HAP-1 (cell line): ENCODE data around the gene NOVA1.

Experiments used
- DNase-seq, 2 experiments: peaks; one replicate each; pipeline ENCODE4 v3.0.0-alpha.2; 2016 to 2020; ENCODE audit warnings: low spot score in 2 of 2
- H3K27me3 ChIP-seq: fragments of 250-450 bp; sonication (Bioruptor Pico); 2 replicates; pipeline ENCODE4 v1.5.1; 2020; ENCODE audit warnings: low read depth, mild to moderate bottlenecking, moderate library complexity
- H3K36me3 ChIP-seq: fragments of 250-450 bp; sonication (Bioruptor Pico); replicated peaks from 2 replicates; pipeline ENCODE4 v1.5.1; 2020; ENCODE audit warnings: mild to moderate bottlenecking
- H3K4me1 ChIP-seq: fragments of 250-450 bp; sonication (Bioruptor Pico); 2 replicates; pipeline ENCODE4 v1.5.1; 2020; ENCODE audit warnings: mild to moderate bottlenecking
- H3K4me3 ChIP-seq: fragments of 250-450 bp; sonication (Bioruptor Pico); 2 replicates; pipeline ENCODE4 v1.5.1; 2020; ENCODE audit warnings: mild to moderate bottlenecking, moderate library complexity
- H3K9me3 ChIP-seq: fragments of 250-450 bp; sonication (Bioruptor Pico); 2 replicates; pipeline ENCODE4 v1.5.1; 2020; ENCODE audit warnings: mild to moderate bottlenecking, moderate library complexity
- in situ Hi-C: fragments of 300-500 bp; cut with MboI; formaldehyde crosslinking; loops from 3 replicates; pipeline ENCODE4 v1.14.3; 2020; ENCODE audit warnings: low sequenced_read_pairs, inconsistent platforms, mixed read lengths

NOVA1 gene

DNA sequence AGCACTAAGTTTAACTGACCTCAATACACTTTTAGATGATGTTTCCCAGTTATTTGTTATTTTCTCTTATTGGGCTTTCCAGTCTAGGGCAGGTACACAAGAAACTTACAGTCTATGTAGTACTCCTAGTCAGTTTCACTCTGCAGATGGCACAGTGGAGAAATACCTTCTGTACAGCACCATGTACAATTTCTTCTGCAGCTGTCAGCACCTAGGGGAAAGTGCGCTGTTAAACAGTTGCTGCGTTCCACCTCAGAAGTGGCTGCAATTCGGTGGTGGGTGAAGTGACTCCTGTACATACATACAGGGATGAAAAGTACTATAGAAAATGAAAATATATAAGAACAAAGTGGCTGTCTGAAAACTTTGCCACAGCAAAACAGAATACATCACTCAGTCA lies 48.3 kb downstream of the NOVA1 start:
- no peaks in the 10 kb centered on the region; the same call in 1 of the 2 replicates for H3K36me3 ChIP-seq
- no peaks in the 10 kb centered on the region for H3K27me3 ChIP-seq
- no peaks in the 10 kb centered on the region; the same call in 1 of the 2 replicates for H3K4me1 ChIP-seq
- DNase-seq = no peak
- no peaks in the 10 kb centered on the region for H3K9me3 ChIP-seq
- in situ Hi-C loops = no loop called here
- H3K4me3 ChIP-seq = no peak overlapping the region

DNA sequence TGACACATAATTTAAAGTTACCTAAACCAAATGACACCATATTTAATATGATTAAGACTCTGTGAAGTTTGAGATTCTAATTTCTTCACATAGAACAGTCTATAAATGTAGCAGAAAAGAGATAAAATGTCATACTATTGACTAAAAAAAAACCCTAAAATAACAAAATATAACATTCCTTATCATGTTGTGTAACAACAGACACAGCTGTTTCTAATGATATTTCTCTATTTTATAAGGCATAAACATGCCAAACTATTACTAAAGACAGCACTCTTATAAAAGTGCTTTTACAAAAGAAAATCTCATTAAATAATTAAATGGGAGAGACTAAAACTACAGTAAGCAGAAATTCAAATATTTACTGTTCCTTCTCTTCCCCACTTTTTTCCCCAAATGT lies 49.4 kb downstream of the NOVA1 start:
- Histone ChIP-seq H3K27me3 (no peaks in the 10 kb centered on the region), H3K36me3 (no peaks in the 10 kb centered on the region; the same call in 1 of the 2 replicates), H3K4me1 (no peaks in the 10 kb centered on the region), H3K4me3 (no peak overlapping the region), H3K9me3 (no peaks in the 10 kb centered on the region)
- in situ Hi-C loops = no loop called here
- DNase-seq = no peak

DNA sequence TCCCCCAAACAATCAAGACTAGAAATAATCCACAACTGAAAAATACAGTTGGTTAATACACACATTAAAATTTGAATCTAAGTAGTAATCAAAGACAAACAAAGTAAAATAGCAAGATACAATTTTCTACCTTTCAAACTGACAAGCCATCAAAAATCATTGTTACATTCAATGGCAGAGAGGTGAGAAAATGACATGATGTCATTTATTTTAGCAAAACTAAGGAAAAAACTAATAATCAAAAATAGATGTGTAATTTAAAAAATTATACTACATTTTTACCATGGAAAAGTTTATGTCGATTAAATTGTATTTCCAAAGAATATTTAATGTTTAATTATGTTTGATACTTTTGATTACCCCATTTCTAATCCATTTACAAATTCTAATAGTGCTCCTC lies 59.7 kb downstream of the NOVA1 start:
- H3K4me1 ChIP-seq = peaks cover 7% of the 10 kb centered on the region
- DNase-seq = no peak
- H3K4me3 ChIP-seq = no peak overlapping the region
- no peaks in the 10 kb centered on the region for H3K36me3 ChIP-seq
- H3K27me3 ChIP-seq = no peaks in the 10 kb centered on the region
- in situ Hi-C loops = no loop called here
- H3K9me3 ChIP-seq = no peaks in the 10 kb centered on the region

DNA sequence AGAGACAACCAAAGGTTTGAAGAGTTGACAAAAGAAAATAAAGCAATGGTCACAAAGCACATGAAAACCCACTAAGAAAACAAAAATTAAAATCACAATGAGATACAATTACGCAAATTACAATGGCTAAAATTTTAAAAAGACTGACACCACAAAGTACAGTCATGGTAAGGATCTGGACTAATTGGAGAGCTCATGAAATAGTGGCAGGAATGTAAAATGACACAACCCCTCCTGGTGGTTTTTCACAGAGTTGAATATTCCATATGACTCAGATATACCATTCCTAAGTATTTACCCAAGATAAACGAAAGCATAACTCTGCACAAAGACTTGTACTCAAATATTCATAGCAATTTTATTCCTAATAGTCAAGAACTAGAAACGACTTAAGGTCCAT lies 65.9 kb downstream of the NOVA1 start:
- no peaks in the 10 kb centered on the region for H3K27me3 ChIP-seq
- DNase-seq = peak; percentile 18 to 66

DNA sequence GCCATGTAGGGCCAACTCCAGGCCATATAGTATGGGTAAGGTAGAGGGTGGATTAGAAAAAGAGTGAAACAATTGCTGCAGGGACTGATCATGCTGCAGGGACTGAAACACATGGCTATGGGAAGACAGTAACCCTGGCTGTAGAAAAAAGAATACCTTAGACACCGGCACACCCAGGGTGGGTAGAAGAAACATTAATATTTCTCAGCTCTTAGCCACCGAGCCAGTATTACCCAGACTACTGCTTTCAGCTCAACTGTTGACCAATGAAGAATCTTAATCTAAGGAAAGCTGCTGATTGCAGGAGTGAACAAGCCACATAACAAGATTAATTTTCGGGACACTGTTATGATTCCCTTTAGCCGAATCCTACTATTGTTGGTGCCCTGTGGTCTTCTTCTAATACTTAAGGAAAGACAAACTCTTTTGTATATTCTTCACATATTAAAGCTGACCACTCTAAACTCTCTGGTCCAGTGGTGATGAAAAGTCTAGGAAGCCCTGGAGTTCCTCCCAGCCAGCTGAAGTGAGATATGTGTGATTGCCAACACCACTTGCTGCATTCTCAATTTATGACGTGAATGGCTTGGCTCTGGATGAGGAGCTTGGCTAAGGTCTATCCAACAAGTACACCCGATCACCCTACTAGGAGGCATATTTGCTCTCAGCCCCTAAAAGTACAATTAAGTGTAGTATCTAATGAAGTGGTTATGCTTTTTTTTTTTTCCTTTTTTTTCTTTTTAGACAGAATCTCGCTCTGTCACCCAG lies 69.2 kb downstream of the NOVA1 start:
- Histone ChIP-seq H3K4me3 (no peak overlapping the region), H3K9me3 (no peaks in the 10 kb centered on the region), H3K4me1 (peaks cover 28% of the 10 kb centered on the region), H3K27me3 (no peaks in the 10 kb centered on the region), H3K36me3 (no peaks in the 10 kb centered on the region)
- DNase-seq = no peak
- in situ Hi-C loops = no loop called here

More for the DNA sequence above, 65.9 kb downstream of the NOVA1 start:
- Histone ChIP-seq H3K36me3 (no peaks in the 10 kb centered on the region), H3K4me3 (no peak overlapping the region), H3K4me1 (peaks cover 25% of the 10 kb centered on the region), H3K9me3 (no peaks in the 10 kb centered on the region)
- in situ Hi-C loops = no loop called here

DNA sequence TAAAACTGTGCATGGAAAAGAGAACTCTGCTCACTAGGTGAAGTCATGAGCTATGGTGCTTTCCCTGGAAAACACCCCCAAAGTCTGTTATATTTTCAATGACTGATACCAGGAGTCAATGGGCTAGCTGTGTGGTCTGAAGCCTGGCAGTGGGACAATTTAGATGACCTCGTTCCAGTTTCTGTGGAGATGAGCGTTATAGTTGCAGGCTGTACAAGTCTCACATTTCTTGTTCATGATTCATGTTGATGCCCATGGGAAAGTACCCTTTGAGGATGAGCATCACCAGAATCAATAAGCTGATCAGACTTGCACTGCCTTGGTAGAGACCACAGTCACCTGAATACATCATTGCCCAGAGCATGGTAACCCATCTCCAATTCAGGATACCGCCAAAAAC lies 70.7 kb downstream of the NOVA1 start:
- Histone ChIP-seq H3K9me3 (no peaks in the 10 kb centered on the region), H3K27me3 (no peaks in the 10 kb centered on the region), H3K4me3 (no peak overlapping the region), H3K36me3 (no peaks in the 10 kb centered on the region), H3K4me1 (peaks cover 13% of the 10 kb centered on the region)
- in situ Hi-C loops = no loop called here
- no peak for DNase-seq

DNA sequence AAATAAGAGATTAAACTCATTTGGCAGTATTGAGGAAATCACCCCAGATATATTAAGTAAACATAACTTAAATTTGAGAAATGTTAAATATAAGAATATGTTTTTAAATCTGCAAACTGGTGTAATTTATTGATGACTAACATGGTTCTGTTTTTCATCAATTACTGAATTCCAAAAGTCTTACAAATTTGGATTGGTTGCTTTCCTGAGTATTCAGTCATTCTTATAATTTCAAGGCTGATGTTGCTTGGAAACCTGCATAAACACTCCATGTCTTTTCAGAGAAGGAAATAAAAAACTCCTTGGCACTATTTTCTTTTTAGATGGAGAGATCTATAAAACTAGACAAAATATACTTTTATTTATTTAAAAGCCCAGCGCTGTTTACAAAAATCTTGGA lies 71.7 kb downstream of the NOVA1 start:
- peaks cover 5% of the 10 kb centered on the region; the same call in 1 of the 2 replicates for H3K4me1 ChIP-seq
- H3K4me3 ChIP-seq = no peak overlapping the region
- in situ Hi-C loops = no loop called here
- no peaks in the 10 kb centered on the region for H3K27me3 ChIP-seq
- H3K36me3 ChIP-seq = no peaks in the 10 kb centered on the region
- no peak for DNase-seq
- H3K9me3 ChIP-seq = no peaks in the 10 kb centered on the region

DNA sequence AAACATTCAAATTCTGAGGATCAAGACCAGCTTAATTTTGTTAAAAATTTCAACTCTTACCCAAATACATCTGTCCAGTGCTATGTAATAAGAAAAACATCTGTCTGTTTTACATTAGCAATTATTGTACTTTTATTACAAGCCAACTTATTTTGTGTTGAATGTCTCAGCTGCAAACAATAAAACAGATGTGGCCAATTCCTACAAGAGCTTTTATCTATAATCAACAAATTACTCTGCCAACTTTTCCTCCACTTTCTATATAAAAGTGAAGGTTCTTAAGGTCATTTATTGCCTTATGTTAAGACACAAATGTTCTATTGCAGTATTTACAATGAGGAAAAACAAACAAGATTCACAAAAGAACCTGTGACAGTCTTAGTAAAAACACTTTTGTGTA lies 72.7 kb downstream of the NOVA1 start:
- Histone ChIP-seq H3K4me1 (peaks cover 5% of the 10 kb centered on the region; the same call in 1 of the 2 replicates), H3K9me3 (no peaks in the 10 kb centered on the region), H3K36me3 (no peaks in the 10 kb centered on the region), H3K4me3 (no peak overlapping the region), H3K27me3 (no peaks in the 10 kb centered on the region)
- in situ Hi-C loops = no loop called here
- no peak for DNase-seq

DNA sequence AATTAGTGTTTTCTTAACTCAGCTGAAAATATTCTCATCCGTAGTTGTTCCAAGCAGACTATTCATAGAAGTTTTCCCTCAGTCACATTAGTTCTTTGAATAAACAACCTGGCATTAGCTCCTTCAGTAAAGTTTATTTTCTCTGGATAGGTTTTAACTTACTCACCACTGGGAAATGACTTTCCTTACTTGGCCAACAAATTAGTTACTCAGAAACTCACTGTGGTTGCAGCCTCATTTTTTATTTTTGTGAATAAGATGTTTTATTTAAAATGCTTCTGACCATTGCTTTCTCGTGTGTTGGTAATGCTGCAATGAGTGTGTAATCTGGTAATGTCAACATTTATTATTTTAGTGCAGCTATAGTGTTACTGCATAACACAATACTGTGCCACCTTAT lies 74.9 kb downstream of the NOVA1 start:
- DNase-seq = no peak
- H3K4me1 ChIP-seq = peaks cover 5% of the 10 kb centered on the region; the same call in 1 of the 2 replicates
- no peaks in the 10 kb centered on the region for H3K36me3 ChIP-seq
- no peaks in the 10 kb centered on the region for H3K9me3 ChIP-seq
- H3K4me3 ChIP-seq = no peak overlapping the region
- no peaks in the 10 kb centered on the region for H3K27me3 ChIP-seq
- in situ Hi-C loops = no loop called here

DNA sequence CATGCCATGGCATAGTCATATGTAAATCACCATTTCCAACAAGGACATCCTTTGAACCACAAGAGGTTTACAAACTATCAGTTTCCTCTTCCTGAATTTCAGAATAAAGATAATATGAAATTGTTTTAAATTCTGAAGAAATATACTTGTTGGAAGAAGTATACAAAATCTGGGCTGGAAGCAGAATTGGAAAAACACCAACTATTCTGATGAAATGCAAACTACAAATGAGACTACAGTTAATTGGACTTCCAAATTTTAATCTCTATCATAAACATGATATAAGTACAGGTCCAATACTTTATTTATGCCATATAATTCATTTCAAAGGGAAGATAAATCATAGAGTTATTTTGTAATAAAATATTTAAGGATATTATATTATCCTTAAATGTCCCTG lies 80.1 kb downstream of the NOVA1 start:
- H3K36me3 ChIP-seq = no peaks in the 10 kb centered on the region
- H3K4me1 ChIP-seq = peaks cover 5% of the 10 kb centered on the region
- no peaks in the 10 kb centered on the region for H3K27me3 ChIP-seq
- in situ Hi-C loops = no loop called here
- H3K9me3 ChIP-seq = no peaks in the 10 kb centered on the region
- H3K4me3 ChIP-seq = no peak overlapping the region
- no peak for DNase-seq

DNA sequence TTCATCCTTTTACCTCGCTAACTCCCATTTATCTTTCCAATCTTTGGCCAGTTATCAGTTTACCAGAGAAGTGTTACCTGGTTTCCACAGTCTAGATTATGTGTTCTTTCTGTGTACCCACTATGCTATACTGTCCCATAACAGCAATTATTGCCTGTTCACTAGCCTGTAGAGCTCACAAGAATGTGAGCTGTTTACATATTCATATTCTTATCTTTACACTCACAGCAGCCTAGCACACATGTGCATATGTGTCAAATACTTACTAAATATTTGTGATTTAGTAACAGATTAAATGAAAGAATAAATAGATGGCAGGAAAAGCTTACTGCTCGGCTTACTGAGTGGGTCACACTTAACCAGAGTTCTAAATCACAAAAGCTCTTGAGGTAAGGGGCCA lies 97.8 kb downstream of the NOVA1 start:
- Histone ChIP-seq H3K27me3 (no peaks in the 10 kb centered on the region), H3K36me3 (no peaks in the 10 kb centered on the region), H3K4me3 (no peak overlapping the region), H3K4me1 (no peaks in the 10 kb centered on the region), H3K9me3 (no peaks in the 10 kb centered on the region)
- no peak for DNase-seq
- in situ Hi-C loops = no loop called here

DNA sequence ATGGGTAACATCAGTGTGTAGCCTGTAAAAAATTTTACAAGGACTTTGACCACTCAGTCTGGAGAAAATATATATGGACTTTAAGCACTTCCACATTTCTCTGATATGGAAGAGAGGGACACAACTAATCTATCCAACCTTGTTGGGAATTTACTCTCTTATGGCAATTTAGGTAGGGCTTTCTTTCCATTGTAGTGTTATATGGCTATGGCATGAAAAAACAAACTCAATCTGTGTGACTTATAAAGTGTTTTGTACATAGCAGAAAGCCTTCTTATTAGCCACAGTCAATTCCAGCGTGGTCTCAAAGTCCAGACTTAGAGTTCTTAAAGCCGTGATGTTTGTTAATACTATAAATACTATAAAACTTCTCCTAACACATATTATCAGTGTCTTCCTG lies 98.3 kb downstream of the NOVA1 start:
- in situ Hi-C loops = no loop called here
- Histone ChIP-seq H3K36me3 (no peaks in the 10 kb centered on the region), H3K4me1 (no peaks in the 10 kb centered on the region), H3K27me3 (no peaks in the 10 kb centered on the region), H3K9me3 (no peaks in the 10 kb centered on the region), H3K4me3 (no peak overlapping the region)
- no peak for DNase-seq

DNA sequence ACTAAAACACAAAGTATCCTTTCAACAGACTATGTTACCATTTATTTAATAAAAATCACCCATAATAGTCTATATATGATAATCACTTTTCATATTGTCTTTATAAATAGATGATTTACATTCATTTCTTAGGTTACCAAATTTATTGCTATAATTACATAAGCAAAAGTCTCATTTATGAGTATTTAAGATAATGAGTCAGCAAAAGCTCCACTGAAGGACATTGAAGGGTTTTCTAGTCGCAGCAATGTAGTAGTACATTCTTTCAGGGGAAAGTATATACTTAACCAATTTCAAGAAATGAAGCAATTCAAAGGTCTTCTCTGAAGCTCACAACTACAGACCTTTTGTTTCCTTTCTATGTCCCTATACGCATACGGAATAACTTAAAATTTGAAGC lies 110.9 kb downstream of the NOVA1 start:
- no peaks in the 10 kb centered on the region for H3K9me3 ChIP-seq

DNA sequence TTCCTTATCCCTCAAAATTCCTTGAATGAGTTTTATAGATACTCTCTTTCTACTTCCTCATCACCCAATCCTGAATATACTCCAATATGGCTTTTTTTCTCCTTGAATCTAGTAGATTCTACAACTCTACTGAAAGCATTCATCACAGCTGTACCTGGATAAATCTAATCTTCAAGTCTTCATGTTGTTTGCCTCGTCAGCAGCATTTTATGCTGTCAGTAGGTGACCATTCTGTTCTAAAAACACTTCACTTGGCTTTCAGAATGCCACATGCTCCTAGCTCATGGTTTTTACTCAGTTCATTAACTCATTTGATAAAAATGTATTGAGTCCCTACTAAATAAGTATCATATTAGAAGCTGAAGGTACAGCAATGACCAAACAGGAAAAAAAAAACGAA lies 113.3 kb downstream of the NOVA1 start:
- H3K36me3 ChIP-seq = no peaks in the 10 kb centered on the region
- H3K4me3 ChIP-seq = no peak overlapping the region
- no peak for DNase-seq
- no peaks in the 10 kb centered on the region for H3K9me3 ChIP-seq
- no peaks in the 10 kb centered on the region for H3K4me1 ChIP-seq
- in situ Hi-C loops = no loop called here
- H3K27me3 ChIP-seq = no peaks in the 10 kb centered on the region

More for the DNA sequence above, 110.9 kb downstream of the NOVA1 start:
- Histone ChIP-seq H3K36me3 (no peaks in the 10 kb centered on the region), H3K27me3 (no peaks in the 10 kb centered on the region), H3K4me1 (no peaks in the 10 kb centered on the region), H3K4me3 (no peak overlapping the region)
- DNase-seq = no peak
- in situ Hi-C loops = no loop called here

DNA sequence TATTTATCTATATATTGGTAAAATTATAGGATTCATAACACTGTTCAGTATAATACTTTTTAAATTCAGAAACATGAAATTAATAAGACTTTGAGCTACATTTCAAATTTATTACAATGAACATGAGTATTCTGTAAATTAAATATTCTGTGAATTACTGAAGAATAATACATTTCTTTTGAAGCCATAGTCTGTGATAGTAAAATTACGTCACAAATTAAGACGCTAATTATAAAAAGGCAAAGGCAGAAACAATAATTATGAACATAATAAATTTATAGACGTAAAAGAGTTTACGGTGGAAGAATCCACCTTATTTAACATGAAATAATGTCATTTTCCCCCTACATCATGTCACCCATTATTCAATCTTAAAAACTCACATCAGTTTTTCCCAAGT lies 118.9 kb downstream of the NOVA1 start:
- H3K9me3 ChIP-seq = no peaks in the 10 kb centered on the region
- H3K36me3 ChIP-seq = no peaks in the 10 kb centered on the region
- no peaks in the 10 kb centered on the region for H3K27me3 ChIP-seq
- no peaks in the 10 kb centered on the region for H3K4me1 ChIP-seq
- in situ Hi-C loops = no loop called here
- DNase-seq = no peak
- H3K4me3 ChIP-seq = no peak overlapping the region
